Cerebellar nuclear complex (tissue), 1 donor: ENCODE results near the gene FCHO1.
A peak's percentile ranks its signal among the peaks of the same experiment; 100 is the strongest.

Experiments used
- DNase-seq, 2 experiments: peaks; one replicate each; lab custom pipeline; 2025; lab: John Stamatoyannopoulos, UW

Gene FCHO1

GRCh38 chr19:17733127-17733526 is 18.1 kb upstream of the FCHO1 start:
- DNase-seq, result no peak

GRCh38 chr19:17734146-17734545 is 17.1 kb upstream of the FCHO1 start:
- DNase-seq, result no peak

GRCh38 chr19:17735410-17735809 is 15.9 kb upstream of the FCHO1 start:
- no peak for DNase-seq

- DNase-seq, result no peak
Measured at GRCh38 chr19:17737690-17738153, 13.6 kb upstream of the FCHO1 start.

GRCh38 chr19:17739121-17739875 is 12.0 kb upstream of the FCHO1 start:
- DNase-seq, result no peak

- DNase-seq, result no peak
Measured at GRCh38 chr19:17741456-17741855, 9.8 kb upstream of the FCHO1 start.

- no peak for DNase-seq
Measured at GRCh38 chr19:17743874-17744580, 7.2 kb upstream of the FCHO1 start.

- peak; percentile 51 to 81 for DNase-seq
Measured at GRCh38 chr19:17747205-17748098, 3.8 kb upstream of the FCHO1 start.

GRCh38 chr19:17748884-17749638 is 2.2 kb upstream of the FCHO1 start:
- no peak for DNase-seq

- DNase-seq, result no peak
Measured at GRCh38 chr19:17749912-17750317, 1.4 kb upstream of the FCHO1 start.

GRCh38 chr19:17751912-17752273 is 616 bp downstream of the FCHO1 start:
- DNase-seq, result no peak

GRCh38 chr19:17752865-17753639 is 1.8 kb downstream of the FCHO1 start:
- no peak for DNase-seq

GRCh38 chr19:17753976-17754375 is 2.7 kb downstream of the FCHO1 start:
- DNase-seq, result no peak

- DNase-seq, result no peak
Measured at GRCh38 chr19:17754634-17755442, 3.6 kb downstream of the FCHO1 start.

GRCh38 chr19:17755443-17755890 is 4.2 kb downstream of the FCHO1 start:
- no peak for DNase-seq

- no peak for DNase-seq
Measured at GRCh38 chr19:17755977-17756670, 4.8 kb downstream of the FCHO1 start.

GRCh38 chr19:17757125-17757524 is 5.8 kb downstream of the FCHO1 start:
- no peak for DNase-seq

- DNase-seq, result no peak
Measured at GRCh38 chr19:17758515-17758914, 7.2 kb downstream of the FCHO1 start.

- no peak for DNase-seq
Measured at GRCh38 chr19:17761148-17761547, 9.9 kb downstream of the FCHO1 start.
